GM18867 (cell line): ENCODE data around the gene MZB1.
"Not testable (repeated sequence)": the region's sequence is repeated elsewhere in the genome, so short reads cannot be mapped to it uniquely, and the experiment has no call there.

Source experiments
- ATAC-seq: cut with Tn5 transposase; IDR thresholded peaks from one replicate; pipeline ENCODE4 v1.9.1; 2021; ENCODE audit warnings: mild to moderate bottlenecking, moderate library complexity; ENCODE audit not compliant: unreplicated experiment

MZB1 gene

GRCh38 chr5:139410993-139411828, 21.5 kb upstream of the MZB1 start:
- ATAC-seq: no peak

- no peak for ATAC-seq
Measured at GRCh38 chr5:139410121-139410992, 20.6 kb upstream of the MZB1 start.

GRCh38 chr5:139409116-139409515, 19.4 kb upstream of the MZB1 start:
- not testable (repeated sequence) for ATAC-seq

- ATAC-seq: no peak
Measured at GRCh38 chr5:139408191-139408590, 18.5 kb upstream of the MZB1 start.

- ATAC-seq: no peak
Measured at GRCh38 chr5:139407517-139407916, 17.8 kb upstream of the MZB1 start.

- ATAC-seq: no peak
Measured at GRCh38 chr5:139406963-139407362, 17.2 kb upstream of the MZB1 start.

- no peak for ATAC-seq
Measured at GRCh38 chr5:139404484-139404840, 14.7 kb upstream of the MZB1 start.

- peak; percentile 85 for ATAC-seq
Measured at GRCh38 chr5:139403787-139404483, 14.2 kb upstream of the MZB1 start, which contains the start of gene SPATA24. SPATA24 (minus strand) TSS chr5:139404089; CDS start chr5:139404060, 29 bp downstream.

- peak; percentile 1 for ATAC-seq
Measured at GRCh38 chr5:139403418-139403786, 13.7 kb upstream of the MZB1 start.

- ATAC-seq: no peak
Measured at GRCh38 chr5:139402561-139403158, 12.9 kb upstream of the MZB1 start.

GRCh38 chr5:139401546-139401945, 11.8 kb upstream of the MZB1 start:
- ATAC-seq: no peak

GRCh38 chr5:139399501-139400121, 9.9 kb upstream of the MZB1 start:
- no peak for ATAC-seq

- ATAC-seq: no peak
Measured at GRCh38 chr5:139397921-139398320, 8.2 kb upstream of the MZB1 start.

- no peak for ATAC-seq
Measured at GRCh38 chr5:139396691-139397090, 7.0 kb upstream of the MZB1 start.

- ATAC-seq: no peak
Measured at GRCh38 chr5:139395844-139396640, 6.3 kb upstream of the MZB1 start.

GRCh38 chr5:139394654-139395566, 5.2 kb upstream of the MZB1 start, which contains the start of gene PROB1:
PROB1 (minus strand) TSS chr5:139395104; CDS start chr5:139395081, 23 bp downstream.
- no peak for ATAC-seq

GRCh38 chr5:139394123-139394653, 4.5 kb upstream of the MZB1 start:
- no peak for ATAC-seq

- no peak for ATAC-seq
Measured at GRCh38 chr5:139393497-139394122, 3.9 kb upstream of the MZB1 start.
